HepG2 (cell line): ENCODE results near the gene LDB2. TPM values are rescaled to one million over a fixed set of nuclear protein-coding genes. Genes with fewer than 3 reads are reported as not detected.

Experiments
- ATAC-seq: fragments of 200-7000 bp; cut with Tn5 transposase; 3 replicates; pipeline ENCODE4 v1.9.1; 2020; ENCODE audit warnings: mild to moderate bottlenecking, moderate library complexity
- BruUV-seq: library from RNA; stranded (reverse); fragments of 400-500 nt; replicated peaks from 2 replicates; lab custom pipeline; 2021; lab: Mats Ljungman, UMichigan
- CTCF ChIA-PET: fragments of 300-600 bp; formaldehyde crosslinking; extraction: SDS; loops from one replicate; lab custom pipeline; 2021; ENCODE audit warnings: low total read pairs, inconsistent platforms, low intra/inter-chr PET ratio; lab: Yijun Ruan, JAX
- POLR2A ChIA-PET: fragments of 350-600 bp; sonication (Branson Sonifier 250); formaldehyde crosslinking; loops from one replicate; lab custom pipeline; 2020; ENCODE audit warnings: antibody characterized with exemption, inconsistent platforms; lab: Yijun Ruan, JAX
- DNase-seq: peaks from one replicate; pipeline ENCODE4 v3.0.0-alpha.2; 2015; ENCODE audit warnings: low spot score
- FAIRE-seq: peaks from 3 replicates; lab custom pipeline; 2011; peaks lifted over from hg19 to GRCh38; lab: Jason Lieb, UNC
- H2AFZ ChIP-seq: one replicate; pipeline ENCODE4 v1.6.1; 2011; ENCODE audit warnings: low read length, inconsistent platforms
- H3K27ac ChIP-seq: fragments of 300-600 bp; 3 replicates; pipeline ENCODE4 v1.8.0; 2011; ENCODE audit warnings: mixed run types, mild to moderate bottlenecking, mixed read lengths, low read length, inconsistent platforms; ENCODE audit not compliant: insufficient read depth; ENCODE audit errors: extremely low read length
- H3K27me3 ChIP-seq, 2 experiments: fragments of 200-600 bp in 1 of 2; 2 replicates in 1 of 2; 3 replicates in 1 of 2; pipeline versions ENCODE4 v1.6.0 to v1.8.0; 2011; ENCODE audit warnings: low read length in 2 of 2, mild to moderate bottlenecking in 2 of 2, moderate library complexity in 2 of 2, inconsistent platforms in 1 of 2; ENCODE audit not compliant: insufficient read depth in 2 of 2, control insufficient read depth in 1 of 2
- H3K36me3 ChIP-seq, 2 experiments: fragments of 200-600 bp in 1 of 2; replicated peaks in 1 of 2; 2 replicates in 1 of 2; 3 replicates in 1 of 2; pipeline versions ENCODE4 v1.5.1 to v1.8.0; 2011; ENCODE audit warnings: low read length in 2 of 2, inconsistent platforms in 1 of 2; ENCODE audit not compliant: insufficient read depth in 2 of 2, control insufficient read depth in 1 of 2
- H3K4me1 ChIP-seq: 2 replicates; pipeline ENCODE4 v1.5.1; 2012; ENCODE audit warnings: low read length, inconsistent platforms; ENCODE audit not compliant: insufficient read depth
- H3K4me2 ChIP-seq: 2 replicates; pipeline ENCODE4 v1.6.0; 2011; ENCODE audit warnings: low read depth, low read length, inconsistent platforms
- H3K4me3 ChIP-seq, 3 experiments: fragments of 200-600 bp in 1 of 3; sonication (generic), shearing (Covaris generic) in 1 of 3; replicated peaks in 1 of 3; 2 replicates each; pipeline ENCODE4 v1.5.1; 2011 to 2016; ENCODE audit warnings: low read length in 3 of 3, inconsistent platforms in 2 of 3, low read depth in 2 of 3, mild to moderate bottlenecking in 2 of 3, control low read depth in 1 of 3, mixed read lengths in 1 of 3; ENCODE audit not compliant: insufficient read depth in 1 of 3
- H3K79me2 ChIP-seq: one replicate; pipeline ENCODE4 v1.6.1; 2011; ENCODE audit warnings: low read length, inconsistent platforms; ENCODE audit not compliant: insufficient read depth
- H3K9ac ChIP-seq: 2 replicates; pipeline ENCODE4 v1.6.0; 2011; ENCODE audit warnings: mild to moderate bottlenecking, low read depth, low read length, inconsistent platforms; ENCODE audit not compliant: insufficient read depth
- H3K9me3 ChIP-seq: 2 replicates; pipeline ENCODE4 v1.5.1; 2012; ENCODE audit warnings: mild to moderate bottlenecking, low read length
- H4K20me1 ChIP-seq: 2 replicates; pipeline ENCODE4 v1.6.0; 2011; ENCODE audit warnings: inconsistent platforms, mild to moderate bottlenecking, low read length, moderate library complexity; ENCODE audit not compliant: insufficient read depth
- KAT2B ChIP-seq: fragments of 150-350 bp; IDR thresholded peaks from 2 replicates; pipeline ENCODE4 v1.6.1; 2014; ENCODE audit warnings: low read depth, low read length, borderline replicate concordance
- KLF11 ChIP-seq: IDR thresholded peaks from 2 replicates; pipeline ENCODE4 v1.6.1; 2016; ENCODE audit warnings: missing compliant biosample characterization
- MED13 ChIP-seq: sonication (generic); formaldehyde crosslinking; IDR thresholded peaks from 2 replicates; pipeline ENCODE4 v1.5.0; 2020; ENCODE audit warnings: missing genetic modification reagents
- NONO ChIP-seq, 2 experiments: fragments of 450-650 bp in 1 of 2; sonication (generic) in 1 of 2; formaldehyde crosslinking in 1 of 2; IDR thresholded peaks in 1 of 2; conservative IDR thresholded peaks in 1 of 2; 2 replicates each; pipeline versions ENCODE4 v1.6.1 to v1.8.0; 2017 to 2022; ENCODE audit warnings: mild to moderate bottlenecking in 1 of 2, missing genetic modification reagents in 1 of 2, moderate library complexity in 1 of 2
- POLR2AphosphoS2 ChIP-seq: IDR thresholded peaks from 2 replicates; pipeline ENCODE4 v1.6.1; 2011; ENCODE audit warnings: low read depth, low read length, improper control_type of control experiment
- RARG ChIP-seq: sonication (generic); formaldehyde crosslinking; IDR thresholded peaks from 2 replicates; pipeline ENCODE4 v1.4.0; 2020; ENCODE audit warnings: low read depth, mild to moderate bottlenecking, missing genetic modification reagents
- TRIM24 ChIP-seq: sonication (generic); formaldehyde crosslinking; IDR thresholded peaks from 2 replicates; pipeline ENCODE4 v1.8.0; 2022; ENCODE audit warnings: mild to moderate bottlenecking, missing genetic modification reagents
- ZNF414 ChIP-seq: sonication (generic); formaldehyde crosslinking; IDR thresholded peaks from 2 replicates; pipeline ENCODE4 v1.5.0; 2020; ENCODE audit warnings: missing genetic modification reagents
- WGBS: methylation state at CpG from one replicate; pipeline ENCODE4 v1.1.6; 2017; ENCODE audit warnings: low lambda C conversion rate; 5-methylcytosine and 5-hydroxymethylcytosine counted together
- in situ Hi-C: cut with HindIII; loops from 2 replicates; pipeline ENCODE4 v1.10.0; 2017; ENCODE audit warnings: low pct_unique_long_range_greater_than_20kb; ENCODE audit not compliant: extremely low pct_ligation_motif_present
- intact Hi-C: fragments of 100-400 bp; cut with micrococcal nuclease; formaldehyde crosslinking; loops from one replicate; pipeline ENCODE4 v1.10.0; 2022; ENCODE audit not compliant: unreplicated experiment
- polyA plus RNA-seq, 8 experiments: library from polyadenylated mRNA; depleted of rRNA in 3 of 8; stranded (reverse) in 7 of 8; unstranded in 1 of 8; fragments of >200 nt; fragmentation: Illumina TruSeq in 4 of 8; extraction: Trizol in 4 of 8; gene quantifications; 2 replicates each; pipeline versions ENCODE4 v1.2.1 to v1.2.3, GENCODE V29; 2011 to 2016; ENCODE audit warnings: low read depth in 4 of 8, missing spikeins in 1 of 8, mixed read lengths in 1 of 8; ENCODE audit not compliant: insufficient read depth in 1 of 8
- total RNA-seq, 5 experiments: library from RNA; depleted of rRNA; stranded (reverse); fragments of >200 nt; fragmentation: Illumina TruSeq; extraction: Trizol; gene quantifications; 2 replicates each; pipeline ENCODE4 v1.2.3, GENCODE V29; 2016; ENCODE audit warnings: low read depth in 1 of 5
- TF ChIP-seq, protein P1 (sequence below): sonication (generic); formaldehyde crosslinking; IDR thresholded peaks from 2 replicates; pipeline ENCODE4 v1.4.0; 2020; ENCODE audit warnings: missing genetic modification reagents

LDB2 gene
- total and polyA plus RNA-seq, 2 of the 13 experiments (the other 11 are each of a cell fraction or from before 2014, with no cell fraction given), result not detected

GRCh38 chr4:16728849-16729248 is 169.6 kb downstream of the LDB2 start:
- no peaks in the 10 kb centered on the region for H3K36me3 ChIP-seq
- DNase-seq (no peak), ATAC-seq (no peak), FAIRE-seq (no peak)
- H3K27ac ChIP-seq, result no peak overlapping the region
- ChIA-PET POLR2A (no interaction called here), CTCF (no interaction called here)
- BruUV-seq, result no TSS peak
- no peaks in the 10 kb centered on the region for H3K9me3 ChIP-seq
- no peak overlapping the region for H3K4me2 ChIP-seq
- intact Hi-C loops, result no loop called here
- no peak overlapping the region for H2AFZ ChIP-seq
- in situ Hi-C loops, result loop anchor here (25.0 kb wide), 1 partner anchor 392 kb away; no protein-coding TSS in a partner anchor
- no peak overlapping the region for H3K9ac ChIP-seq
- WGBS, result 0% methylated on average over 2 of the region's 2 CpGs
- H3K4me3 ChIP-seq, result no peak overlapping the region
- H3K27me3 ChIP-seq, result peaks cover 0 to 16% of the 10 kb centered on the region in 2 experiments; a peak in 1 of 5 replicates
- H3K4me1 ChIP-seq, result no peaks in the 10 kb centered on the region
- H3K79me2 ChIP-seq, result no peaks in the 10 kb centered on the region
- no peaks in the 10 kb centered on the region for H4K20me1 ChIP-seq
- TF ChIP-seq, protein P1, sequence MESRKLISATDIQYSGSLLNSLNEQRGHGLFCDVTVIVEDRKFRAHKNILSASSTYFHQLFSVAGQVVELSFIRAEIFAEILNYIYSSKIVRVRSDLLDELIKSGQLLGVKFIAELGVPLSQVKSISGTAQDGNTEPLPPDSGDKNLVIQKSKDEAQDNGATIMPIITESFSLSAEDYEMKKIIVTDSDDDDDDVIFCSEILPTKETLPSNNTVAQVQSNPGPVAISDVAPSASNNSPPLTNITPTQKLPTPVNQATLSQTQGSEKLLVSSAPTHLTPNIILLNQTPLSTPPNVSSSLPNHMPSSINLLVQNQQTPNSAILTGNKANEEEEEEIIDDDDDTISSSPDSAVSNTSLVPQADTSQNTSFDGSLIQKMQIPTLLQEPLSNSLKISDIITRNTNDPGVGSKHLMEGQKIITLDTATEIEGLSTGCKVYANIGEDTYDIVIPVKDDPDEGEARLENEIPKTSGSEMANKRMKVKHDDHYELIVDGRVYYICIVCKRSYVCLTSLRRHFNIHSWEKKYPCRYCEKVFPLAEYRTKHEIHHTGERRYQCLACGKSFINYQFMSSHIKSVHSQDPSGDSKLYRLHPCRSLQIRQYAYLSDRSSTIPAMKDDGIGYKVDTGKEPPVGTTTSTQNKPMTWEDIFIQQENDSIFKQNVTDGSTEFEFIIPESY (CRISPR knock-in tag), result no peak
- no peak for TF ChIP-seq NONO (IDR thresholded peaks at IDR 0.05)
- TF ChIP-seq NONO (CRISPR knock-in tag; conservative IDR thresholded peaks at IDR 0.05), result no peak
- TF ChIP-seq KLF11 (CRISPR knock-in tag), result no peak
- no peak for TF ChIP-seq KAT2B
- no peak for TF ChIP-seq MED13 (CRISPR knock-in tag)
- no peak for TF ChIP-seq RARG (CRISPR knock-in tag)
- no peak for TF ChIP-seq TRIM24 (CRISPR knock-in tag)
- TF ChIP-seq POLR2AphosphoS2, result no peak
- TF ChIP-seq ZNF414, result no peak
